GM12878 (cell line): ENCODE results near the gene BCAR3. TPM values are rescaled to one million over a fixed set of nuclear protein-coding genes. Genes with fewer than 3 reads are reported as not detected.

Source experiments
- BMI1 ChIP-seq: fragments of 450-650 bp; IDR thresholded peaks from 2 replicates; pipeline ENCODE4 v1.6.1; 2016; ENCODE audit warnings: mild to moderate bottlenecking, moderate library complexity, borderline replicate concordance
- CBFB ChIP-seq: IDR thresholded peaks from 2 replicates; pipeline ENCODE4 v1.6.1; 2016; ENCODE audit warnings: antibody characterized with exemption, low read depth
- CBX5 ChIP-seq: sonication (generic); IDR thresholded peaks from 2 replicates; pipeline ENCODE4 v1.6.1; 2016; ENCODE audit warnings: low read depth, moderate library complexity, mild to moderate bottlenecking, inconsistent platforms
- ETV6 ChIP-seq, 2 experiments: fragments of 450-650 bp in 1 of 2; IDR thresholded peaks in 1 of 2; conservative IDR thresholded peaks in 1 of 2; 2 replicates each; pipeline ENCODE4 v1.6.1; 2014; ENCODE audit warnings: antibody characterized with exemption in 1 of 2, borderline replicate concordance in 1 of 2, low read depth in 1 of 2, mild to moderate bottlenecking in 1 of 2, moderate library complexity in 1 of 2
- GABPA ChIP-seq: IDR thresholded peaks from 2 replicates; pipeline ENCODE4 v1.6.1; 2014; ENCODE audit warnings: antibody characterized with exemption, low read depth, mild to moderate bottlenecking, inconsistent platforms
- IKZF2 ChIP-seq, 2 experiments: fragments of 450-650 bp; IDR thresholded peaks; 2 replicates each; pipeline ENCODE4 v1.6.1; 2017; ENCODE audit warnings: mild to moderate bottlenecking in 2 of 2, moderate library complexity in 2 of 2
- KDM1A ChIP-seq: fragments of 200-600 bp; sonication (generic); IDR thresholded peaks from 2 replicates; pipeline ENCODE4 v1.6.1; 2016; ENCODE audit warnings: borderline replicate concordance
- KLF5 ChIP-seq: fragments of 450-650 bp; IDR thresholded peaks from 2 replicates; pipeline ENCODE4 v1.6.1; 2014; ENCODE audit warnings: mild to moderate bottlenecking; ENCODE audit not compliant: partially characterized antibody
- MTA3 ChIP-seq: IDR thresholded peaks from 2 replicates; pipeline ENCODE4 v1.6.1; 2012; ENCODE audit warnings: low read length, inconsistent platforms, borderline replicate concordance
- PAX8 ChIP-seq: fragments of 450-650 bp; IDR thresholded peaks from 2 replicates; pipeline ENCODE4 v1.6.1; 2017; ENCODE audit warnings: mild to moderate bottlenecking, moderate library complexity
- POU2F2 ChIP-seq: IDR thresholded peaks from 3 replicates; pipeline ENCODE4 v1.6.1; 2011; ENCODE audit warnings: low read depth, mild to moderate bottlenecking, low read length, borderline replicate concordance
- RBBP5 ChIP-seq: fragments of 200-600 bp; sonication (generic); conservative IDR thresholded peaks from 2 replicates; pipeline ENCODE4 v1.6.1; 2016
- RUNX3 ChIP-seq: IDR thresholded peaks from 2 replicates; pipeline ENCODE4 v1.6.1; 2012; ENCODE audit warnings: low read length, inconsistent platforms
- SMAD5 ChIP-seq: IDR thresholded peaks from 2 replicates; pipeline ENCODE4 v1.6.1; 2016; ENCODE audit warnings: antibody characterized with exemption, low read depth
- SPI1 ChIP-seq: IDR thresholded peaks from 2 replicates; pipeline ENCODE4 v1.6.1; 2011; ENCODE audit warnings: low read depth, mild to moderate bottlenecking, low read length, moderate library complexity, borderline replicate concordance; ENCODE audit not compliant: insufficient read depth
- SREBF1 ChIP-seq: IDR thresholded peaks from 2 replicates; pipeline ENCODE4 v1.6.1; 2012; ENCODE audit warnings: mild to moderate bottlenecking, low read length
- TBL1XR1 ChIP-seq: IDR thresholded peaks from 2 replicates; pipeline ENCODE4 v1.6.1; 2012; ENCODE audit warnings: low read depth, low read length, improper control_type of control experiment
- YBX1 ChIP-seq: fragments of 450-650 bp; IDR thresholded peaks from 2 replicates; pipeline ENCODE4 v1.6.1; 2016; ENCODE audit warnings: antibody characterized with exemption
- ZBTB40 ChIP-seq: fragments of 450-650 bp; IDR thresholded peaks from 2 replicates; pipeline ENCODE4 v1.6.1; 2016; ENCODE audit warnings: mild to moderate bottlenecking, moderate library complexity, borderline replicate concordance
- polyA plus RNA-seq, 11 experiments: library from polyadenylated mRNA; depleted of rRNA in 4 of 11; unstranded in 6 of 11; stranded (reverse) in 5 of 11; fragments of >200 nt; fragmentation: Nextera tagmentation in 4 of 11; fragmentation: Illumina TruSeq in 1 of 11; extraction: Ambion mirVana in 4 of 11; extraction: Trizol in 1 of 11; gene quantifications; 1 replicate in 1 of 11; 2 replicates in 10 of 11; pipeline versions ENCODE4 v1.2.1 to v1.2.3, GENCODE V29; 2011 to 2016; ENCODE audit warnings: inconsistent platforms in 2 of 11, missing spikeins in 2 of 11, low read depth in 1 of 11
- total RNA-seq, 4 experiments: library from RNA; depleted of rRNA in 3 of 4; stranded (reverse); fragments of >200 nt in 3 of 4; fragmentation: Illumina TruSeq in 1 of 4; extraction: Trizol in 1 of 4; gene quantifications; 2 replicates each; pipeline versions ENCODE4 v1.2.1 to v1.2.3, GENCODE V29; 2013 to 2021
- TF ChIP-seq, protein P1 (sequence below): IDR thresholded peaks from 2 replicates; pipeline ENCODE4 v1.6.1; 2012; ENCODE audit warnings: low read length, inconsistent platforms
- TF ChIP-seq, protein P2 (sequence below): fragments of 450-650 bp; IDR thresholded peaks from 2 replicates; pipeline ENCODE4 v1.6.1; 2018; ENCODE audit warnings: borderline replicate concordance, mild to moderate bottlenecking; ENCODE audit not compliant: partially characterized antibody

Gene BCAR3
- total and polyA plus RNA-seq, 10 of the 15 experiments (the other 5 are each of a cell fraction or from before 2014, with no cell fraction given) = 1.3 to 6.6 (median 1.8) TPM

GRCh38 chr1:93591676-93592550, 89.7 kb downstream of the BCAR3 start (continued):
- TF ChIP-seq POU2F2 = no peak
- no peak for TF ChIP-seq SREBF1
- TF ChIP-seq PAX8 = no peak
- TF ChIP-seq ETV6 (conservative IDR thresholded peaks at IDR 0.05 in 1 of 2, IDR thresholded peaks at IDR 0.05 in 1 of 2; ENCODE audit: borderline replicate concordance in 1 of 2, low read depth in 1 of 2) = no peak
- TF ChIP-seq YBX1 = no peak
- TF ChIP-seq CBFB = no peak
- no peak for TF ChIP-seq KDM1A
- no peak for TF ChIP-seq BMI1
- TF ChIP-seq SPI1 = no peak
- no peak for TF ChIP-seq SMAD5
- 0 out of 2 replicates have a peak, but pooled peaks have one; percentile 59 for TF ChIP-seq CBX5
- TF ChIP-seq RBBP5 = no peak
- peak; percentile 40 to 49; a peak in 3 of 4 replicates for TF ChIP-seq IKZF2 (IDR thresholded peaks at IDR 0.05)
- TF ChIP-seq GABPA = no peak
- no peak for TF ChIP-seq KLF5
- TF ChIP-seq RUNX3 = peak; percentile 73
- TF ChIP-seq, protein P1, sequence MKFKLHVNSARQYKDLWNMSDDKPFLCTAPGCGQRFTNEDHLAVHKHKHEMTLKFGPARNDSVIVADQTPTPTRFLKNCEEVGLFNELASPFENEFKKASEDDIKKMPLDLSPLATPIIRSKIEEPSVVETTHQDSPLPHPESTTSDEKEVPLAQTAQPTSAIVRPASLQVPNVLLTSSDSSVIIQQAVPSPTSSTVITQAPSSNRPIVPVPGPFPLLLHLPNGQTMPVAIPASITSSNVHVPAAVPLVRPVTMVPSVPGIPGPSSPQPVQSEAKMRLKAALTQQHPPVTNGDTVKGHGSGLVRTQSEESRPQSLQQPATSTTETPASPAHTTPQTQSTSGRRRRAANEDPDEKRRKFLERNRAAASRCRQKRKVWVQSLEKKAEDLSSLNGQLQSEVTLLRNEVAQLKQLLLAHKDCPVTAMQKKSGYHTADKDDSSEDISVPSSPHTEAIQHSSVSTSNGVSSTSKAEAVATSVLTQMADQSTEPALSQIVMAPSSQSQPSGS = peak; percentile 83
- TF ChIP-seq MTA3 = no peak
- TF ChIP-seq, protein P2, sequence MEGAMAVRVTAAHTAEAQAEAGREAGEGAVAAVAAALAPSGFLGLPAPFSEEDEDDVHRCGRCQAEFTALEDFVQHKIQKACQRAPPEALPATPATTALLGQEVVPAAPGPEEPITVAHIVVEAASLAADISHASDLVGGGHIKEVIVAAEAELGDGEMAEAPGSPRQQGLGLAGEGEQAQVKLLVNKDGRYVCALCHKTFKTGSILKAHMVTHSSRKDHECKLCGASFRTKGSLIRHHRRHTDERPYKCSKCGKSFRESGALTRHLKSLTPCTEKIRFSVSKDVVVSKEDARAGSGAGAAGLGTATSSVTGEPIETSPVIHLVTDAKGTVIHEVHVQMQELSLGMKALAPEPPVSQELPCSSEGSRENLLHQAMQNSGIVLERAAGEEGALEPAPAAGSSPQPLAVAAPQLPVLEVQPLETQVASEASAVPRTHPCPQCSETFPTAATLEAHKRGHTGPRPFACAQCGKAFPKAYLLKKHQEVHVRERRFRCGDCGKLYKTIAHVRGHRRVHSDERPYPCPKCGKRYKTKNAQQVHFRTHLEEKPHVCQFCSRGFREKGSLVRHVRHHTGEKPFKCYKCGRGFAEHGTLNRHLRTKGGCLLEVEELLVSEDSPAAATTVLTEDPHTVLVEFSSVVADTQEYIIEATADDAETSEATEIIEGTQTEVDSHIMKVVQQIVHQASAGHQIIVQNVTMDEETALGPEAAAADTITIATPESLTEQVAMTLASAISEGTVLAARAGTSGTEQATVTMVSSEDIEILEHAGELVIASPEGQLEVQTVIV = no peak
- no peak for TF ChIP-seq TBL1XR1
- TF ChIP-seq ZBTB40 = no peak
